IPS DF 6.9 (cell line): ENCODE results near the gene ALG5.

Experiments used
- DNase-seq: peaks from one replicate; pipeline ENCODE4 v3.0.0-alpha.2; 2013; ENCODE audit warnings: low read depth, low spot score
- H3K27ac ChIP-seq: one replicate; pipeline ENCODE4 v1.5.1; 2013; ENCODE audit warnings: low read length, control low read depth
- H3K27me3 ChIP-seq: 2 replicates; pipeline ENCODE4 v1.6.1; 2013; ENCODE audit warnings: mild to moderate bottlenecking, low read length; ENCODE audit not compliant: control insufficient read depth, insufficient read depth
- H3K36me3 ChIP-seq: 2 replicates; pipeline ENCODE4 v1.6.1; 2013; ENCODE audit warnings: low read length; ENCODE audit not compliant: control insufficient read depth, insufficient read depth
- H3K4me1 ChIP-seq: 2 replicates; pipeline ENCODE4 v1.6.1; 2013; ENCODE audit warnings: low read length; ENCODE audit not compliant: control insufficient read depth, insufficient read depth
- H3K4me3 ChIP-seq: 2 replicates; pipeline ENCODE4 v1.5.1; 2013; ENCODE audit warnings: mild to moderate bottlenecking, low read length
- H3K9me3 ChIP-seq: 2 replicates; pipeline ENCODE4 v1.6.1; 2013; ENCODE audit warnings: low read length, inconsistent platforms; ENCODE audit not compliant: control insufficient read depth, insufficient read depth
- WGBS: extraction: QIAGEN DNeasy Blood & Tissue Kit; methylation state at CpG from one replicate; pipeline ENCODE4 v1.1.7; 2013; ENCODE audit warnings: mixed read lengths, missing lambda C conversion rate; ENCODE audit not compliant: insufficient read length, insufficient coverage; 5-methylcytosine and 5-hydroxymethylcytosine counted together

The ALG5 gene

DNA sequence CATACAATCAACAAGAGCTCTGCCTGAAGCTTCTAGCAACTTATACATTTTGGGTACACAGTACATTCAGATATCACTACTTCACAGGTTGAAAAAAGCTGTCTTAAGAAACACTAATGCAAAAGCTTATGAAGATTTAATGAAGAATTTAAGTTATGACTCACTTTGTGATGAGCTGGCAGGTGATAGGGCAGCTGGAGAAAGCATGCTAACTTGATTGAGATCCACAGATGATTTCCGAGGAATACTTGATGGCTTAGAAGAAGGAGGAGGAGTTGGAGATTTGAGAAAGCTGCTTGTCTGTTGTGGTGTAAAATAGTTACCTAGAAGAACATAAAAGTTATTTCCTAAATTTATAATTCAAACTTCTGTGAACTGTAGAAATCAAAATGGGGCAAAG, 24.7 kb upstream of the ALG5 start:
- Histone ChIP-seq H3K27ac (no peak overlapping the region), H3K27me3 (no peaks in the 10 kb centered on the region), H3K36me3 (peaks cover 8% of the 10 kb centered on the region; the same call in 1 of the 2 replicates), H3K9me3 (no peaks in the 10 kb centered on the region), H3K4me3 (no peak overlapping the region), H3K4me1 (no peaks in the 10 kb centered on the region)
- DNase-seq, result no peak
- WGBS, result no CpG with 5 or more reads among the region's 1 CpG

DNA sequence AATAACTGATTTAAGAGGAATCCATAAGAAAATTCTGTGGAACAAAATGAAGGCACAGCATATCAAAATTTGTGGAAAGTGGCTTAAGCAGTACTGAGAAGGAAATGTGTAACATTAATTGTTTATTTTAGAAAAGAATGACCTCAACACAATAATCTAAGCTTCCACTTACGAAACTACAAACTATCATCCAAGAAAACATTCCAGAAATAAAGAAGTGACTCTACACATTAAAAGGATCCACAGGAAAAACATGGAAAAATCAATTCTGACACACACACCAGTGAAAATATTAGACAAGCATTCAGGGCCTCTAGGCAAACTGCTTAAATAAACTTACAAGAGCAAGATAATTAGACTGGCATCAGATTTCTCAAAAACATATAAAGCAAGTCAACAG, 15.5 kb upstream of the ALG5 start:
- H3K36me3 ChIP-seq, result 0 out of 2 replicates have a peak, but pooled peaks cover 2% of the 10 kb centered on the region
- WGBS, result no CpG with 5 or more reads among the region's 1 CpG

DNA sequence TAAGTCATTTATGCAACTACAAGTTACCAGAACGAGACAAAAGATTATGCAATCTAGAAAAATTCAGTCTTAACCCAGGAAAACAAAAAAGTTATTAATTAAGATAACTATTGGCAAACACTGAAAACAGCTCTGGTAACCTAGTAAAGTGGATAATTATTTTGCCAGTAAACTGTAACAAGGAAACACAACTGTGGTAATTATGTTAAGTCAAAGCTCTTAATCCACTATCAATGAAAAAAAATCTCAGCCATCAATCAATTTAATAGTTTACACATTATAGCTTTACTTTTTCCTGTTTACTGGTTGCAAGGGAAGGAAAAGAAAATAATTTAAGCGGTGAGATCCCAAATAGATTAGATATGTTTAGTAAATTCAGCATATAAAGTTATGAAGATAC, 12.6 kb upstream of the ALG5 start:
- H3K4me3 ChIP-seq, result no peak overlapping the region
- H3K27ac ChIP-seq, result no peak overlapping the region
- WGBS, result no CpG with 5 or more reads among the region's 2 CpGs
- H3K9me3 ChIP-seq, result no peaks in the 10 kb centered on the region
- no peaks in the 10 kb centered on the region for H3K4me1 ChIP-seq
- no peak for DNase-seq
- H3K36me3 ChIP-seq, result no peaks in the 10 kb centered on the region
- H3K27me3 ChIP-seq, result no peaks in the 10 kb centered on the region

More for the DNA sequence above, 15.5 kb upstream of the ALG5 start:
- Histone ChIP-seq H3K4me1 (no peaks in the 10 kb centered on the region), H3K27me3 (no peaks in the 10 kb centered on the region), H3K4me3 (no peak overlapping the region), H3K27ac (no peak overlapping the region), H3K9me3 (no peaks in the 10 kb centered on the region)
- no peak for DNase-seq

DNA sequence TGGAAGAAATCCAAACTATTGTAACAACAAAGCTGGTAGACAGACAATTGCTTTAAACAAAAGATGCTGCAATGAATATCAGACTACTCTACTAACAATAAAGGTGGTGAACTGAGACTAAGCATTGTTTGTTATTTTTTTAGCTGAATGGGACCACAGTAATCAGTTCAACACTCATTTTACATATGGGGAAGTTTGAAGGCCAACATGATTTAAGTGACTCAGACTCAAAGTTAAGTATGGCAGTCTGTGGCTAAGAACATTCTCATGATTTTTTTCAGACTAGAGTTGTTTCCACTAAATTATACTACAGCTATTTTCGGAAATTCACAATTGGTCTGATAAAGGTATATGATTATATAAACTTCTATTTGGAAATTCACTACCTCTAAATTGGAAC, 11.9 kb upstream of the ALG5 start:
- DNase-seq, result no peak
- H3K36me3 ChIP-seq, result no peaks in the 10 kb centered on the region
- H3K9me3 ChIP-seq, result no peaks in the 10 kb centered on the region
- H3K4me3 ChIP-seq, result no peak overlapping the region
- WGBS, result no CpG with 5 or more reads among the region's 1 CpG
- H3K27me3 ChIP-seq, result no peaks in the 10 kb centered on the region
- H3K4me1 ChIP-seq, result no peaks in the 10 kb centered on the region
- H3K27ac ChIP-seq, result no peak overlapping the region

DNA sequence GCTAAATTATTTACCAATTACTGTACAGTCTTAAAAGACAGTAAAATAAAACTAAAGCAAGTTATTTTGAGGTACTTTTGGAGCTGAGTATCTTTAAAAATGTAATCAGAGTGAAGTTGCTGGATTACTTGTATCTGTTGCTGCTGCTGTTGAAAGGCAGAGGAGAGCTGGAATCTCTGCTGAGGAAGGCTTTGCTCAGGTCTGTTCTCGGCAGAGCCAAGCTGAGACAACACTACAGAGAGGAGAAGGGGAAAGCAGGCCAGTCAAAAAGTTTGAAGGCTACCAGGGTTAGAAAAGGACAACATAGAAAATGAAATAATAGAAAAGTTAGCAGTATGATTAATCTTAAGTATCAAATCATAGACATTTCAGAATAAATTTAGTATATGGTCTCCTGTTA, 11.3 kb upstream of the ALG5 start:
- Histone ChIP-seq H3K9me3 (no peaks in the 10 kb centered on the region), H3K27me3 (no peaks in the 10 kb centered on the region), H3K4me1 (no peaks in the 10 kb centered on the region), H3K4me3 (no peak overlapping the region), H3K36me3 (no peaks in the 10 kb centered on the region), H3K27ac (no peak overlapping the region)
- WGBS, result no CpG with 5 or more reads among the region's 1 CpG
- no peak for DNase-seq

DNA sequence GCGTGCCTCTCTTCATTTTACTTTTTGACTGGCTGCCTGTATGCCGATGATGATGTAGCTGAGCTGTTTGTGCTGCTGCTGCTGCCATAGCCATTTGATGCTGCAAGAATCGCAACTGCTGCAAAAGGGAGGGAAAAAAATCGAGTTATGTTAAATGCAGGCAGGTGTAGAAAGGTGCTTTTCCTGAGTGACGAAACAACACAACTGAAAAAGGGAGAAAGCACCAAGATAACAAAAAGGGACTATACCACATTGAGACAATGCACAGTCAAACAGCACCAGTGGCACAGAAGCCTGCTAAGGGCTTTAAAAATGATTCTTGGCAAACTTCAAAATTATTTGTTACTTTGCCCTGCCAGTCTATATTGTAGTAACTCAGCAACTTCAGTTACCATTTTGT, 10.6 kb upstream of the ALG5 start:
- no peak for DNase-seq
- H3K27ac ChIP-seq, result no peak overlapping the region
- no peaks in the 10 kb centered on the region for H3K9me3 ChIP-seq
- no peaks in the 10 kb centered on the region for H3K36me3 ChIP-seq
- no CpG with 5 or more reads among the region's 5 CpGs for WGBS
- no peaks in the 10 kb centered on the region for H3K4me1 ChIP-seq
- H3K27me3 ChIP-seq, result no peaks in the 10 kb centered on the region
- no peak overlapping the region for H3K4me3 ChIP-seq

DNA sequence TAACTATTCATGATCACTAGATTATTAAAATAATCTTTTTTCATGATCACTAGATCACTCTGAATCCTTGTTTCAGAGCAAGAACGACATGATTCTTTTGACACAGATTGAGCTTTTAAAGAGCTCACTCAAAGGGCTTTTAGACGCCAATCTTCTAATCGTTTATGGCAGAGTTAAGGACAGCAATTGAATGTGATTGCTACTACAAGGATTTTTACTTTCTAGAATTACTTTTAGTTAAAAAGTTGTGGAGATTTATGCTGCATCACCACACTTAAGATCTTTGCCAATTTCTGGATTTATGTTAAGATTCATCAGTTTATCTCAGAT, 2.7 kb upstream of the ALG5 start:
- peaks cover 3% of the 10 kb centered on the region; the same call in 1 of the 2 replicates for H3K36me3 ChIP-seq
- H3K9me3 ChIP-seq, result no peaks in the 10 kb centered on the region
- no peaks in the 10 kb centered on the region for H3K4me1 ChIP-seq
- WGBS, result no CpG with 5 or more reads among the region's 3 CpGs
- no peak overlapping the region for H3K27ac ChIP-seq
- no peaks in the 10 kb centered on the region for H3K27me3 ChIP-seq
- H3K4me3 ChIP-seq, result no peak overlapping the region
- DNase-seq, result no peak

DNA sequence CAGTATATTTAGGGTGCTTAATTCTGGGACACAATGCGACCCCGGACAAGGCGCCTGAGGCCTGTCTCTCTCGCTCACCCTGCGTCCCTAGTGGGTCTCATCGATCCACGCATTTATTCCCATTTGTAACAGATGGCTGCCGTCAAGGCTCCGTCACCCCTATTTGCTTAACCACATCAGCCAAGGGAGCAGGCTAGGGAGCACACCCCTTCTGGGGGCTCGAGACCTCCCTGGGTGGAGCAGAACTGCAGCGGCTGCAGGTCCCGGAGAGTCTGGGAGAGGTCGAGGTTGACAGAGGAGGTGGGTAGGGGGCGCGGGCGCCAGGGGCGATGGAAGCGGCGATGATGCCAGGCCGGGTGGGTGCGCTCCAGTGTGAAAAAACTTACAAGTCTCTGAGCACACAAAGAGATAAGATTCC, 507 bp downstream of the ALG5 start:
- no peak for DNase-seq
- Histone ChIP-seq H3K9me3 (no peaks in the 10 kb centered on the region), H3K27me3 (no peaks in the 10 kb centered on the region), H3K27ac (no peak overlapping the region), H3K4me1 (no peaks in the 10 kb centered on the region), H3K4me3 (peak overlapping the region; percentile 88; the same call in 1 of the 2 replicates), H3K36me3 (peaks cover 3% of the 10 kb centered on the region; the same call in 1 of the 2 replicates)
- no CpG with 5 or more reads among the region's 21 CpGs for WGBS

DNA sequence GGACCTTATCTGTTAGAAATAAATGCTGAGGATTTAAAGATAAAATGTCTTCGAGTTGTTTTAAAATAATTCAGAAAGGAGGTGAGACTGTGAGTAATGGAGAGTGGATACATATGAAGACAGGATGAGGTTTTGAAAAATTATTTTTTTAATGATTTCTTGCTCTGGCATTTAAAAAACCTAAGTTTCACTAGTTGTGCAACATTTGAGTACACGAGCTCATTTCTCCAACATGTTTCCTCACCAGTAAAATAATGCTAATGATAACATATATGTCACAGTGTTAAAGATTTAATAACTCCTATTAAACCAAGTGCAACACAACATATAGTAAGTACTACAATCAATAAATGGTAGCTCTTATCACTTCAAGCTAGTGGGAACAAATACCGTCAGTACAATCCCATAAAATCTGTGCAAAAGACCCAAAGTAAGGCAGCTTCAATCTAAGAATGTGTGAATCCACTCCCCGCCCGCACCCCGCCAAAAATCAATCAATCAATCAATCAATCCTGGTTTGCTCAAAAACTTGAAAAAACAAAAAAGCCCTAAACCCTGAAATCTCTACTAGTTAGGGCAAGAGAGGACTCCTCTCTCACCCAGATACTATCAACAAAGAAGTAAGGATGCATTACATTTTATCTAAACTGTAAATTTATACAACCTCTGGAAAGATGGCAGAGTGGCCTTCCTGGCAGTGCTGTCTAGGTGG, 1.3 kb downstream of the ALG5 start:
- DNase-seq, result no peak
- H3K9me3 ChIP-seq, result no peaks in the 10 kb centered on the region
- no peaks in the 10 kb centered on the region for H3K4me1 ChIP-seq
- WGBS, result no CpG with 5 or more reads among the region's 6 CpGs
- peak overlapping the region; percentile 88; the same call in 1 of the 2 replicates for H3K4me3 ChIP-seq
- H3K36me3 ChIP-seq, result peaks cover 6% of the 10 kb centered on the region; the same call in 1 of the 2 replicates
- H3K27me3 ChIP-seq, result no peaks in the 10 kb centered on the region
- H3K27ac ChIP-seq, result no peak overlapping the region

DNA sequence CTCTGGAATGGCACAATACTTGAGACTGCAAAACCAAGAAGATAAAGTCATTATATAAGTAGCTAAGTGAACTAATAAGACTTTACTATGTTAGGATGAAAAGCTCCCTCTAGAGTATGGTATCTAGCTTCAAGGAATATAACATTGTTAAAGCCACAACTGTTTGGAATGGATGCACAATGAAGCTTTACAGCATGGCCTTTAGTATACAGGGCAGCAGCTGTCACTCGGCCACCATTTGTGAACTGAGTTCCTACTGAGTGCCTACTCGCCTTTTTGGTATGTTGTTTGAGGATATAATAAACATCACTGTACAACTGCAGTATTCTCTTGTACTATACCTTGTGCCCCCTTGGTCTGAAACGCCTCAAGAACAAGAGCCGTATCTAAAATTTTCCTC, 6.8 kb downstream of the ALG5 start:
- no peak for DNase-seq
- Histone ChIP-seq H3K4me3 (no peak overlapping the region), H3K36me3 (peaks cover 28% of the 10 kb centered on the region), H3K27ac (no peak overlapping the region), H3K9me3 (no peaks in the 10 kb centered on the region), H3K4me1 (no peaks in the 10 kb centered on the region), H3K27me3 (no peaks in the 10 kb centered on the region)
- no CpG with 5 or more reads among the region's 4 CpGs for WGBS
